ENCODE results near the gene TENM3.

The TENM3 gene

GRCh38 chr4:182291597-182292270 is 48.5 kb downstream of the TENM3 start:
- DNase-seq: no peak

- no peak for DNase-seq
These were observed 49.4 kb downstream of the TENM3 start for GRCh38 chr4:182292612-182293011.

GRCh38 chr4:182293691-182294255 is 50.6 kb downstream of the TENM3 start:
- no peak for DNase-seq

- no peak for DNase-seq
These were observed 51.2 kb downstream of the TENM3 start for GRCh38 chr4:182294451-182294850.

GRCh38 chr4:182297659-182298058 is 54.5 kb downstream of the TENM3 start:
- DNase-seq: no peak

GRCh38 chr4:182301736-182302135 is 58.5 kb downstream of the TENM3 start:
- no peak for DNase-seq

- no peak for DNase-seq
These were observed 60.6 kb downstream of the TENM3 start for GRCh38 chr4:182303847-182304246.

GRCh38 chr4:182306792-182307507 is 63.7 kb downstream of the TENM3 start:
- peak; percentile 18 for DNase-seq

- peak; percentile 90 for DNase-seq
These were observed 64.5 kb downstream of the TENM3 start for GRCh38 chr4:182307746-182308145.

GRCh38 chr4:182309877-182310276 is 66.7 kb downstream of the TENM3 start:
- DNase-seq: no peak

- no peak for DNase-seq
These were observed 67.1 kb downstream of the TENM3 start for GRCh38 chr4:182310316-182310715.

- DNase-seq: no peak
These were observed 67.8 kb downstream of the TENM3 start for GRCh38 chr4:182310962-182311361.

- DNase-seq: no peak
These were observed 71.3 kb downstream of the TENM3 start for GRCh38 chr4:182314537-182314936.

GRCh38 chr4:182318256-182318655 is 75.1 kb downstream of the TENM3 start:
- DNase-seq: no peak

GRCh38 chr4:182320092-182320491 is 76.9 kb downstream of the TENM3 start:
- DNase-seq: no peak

GRCh38 chr4:182320580-182320979 is 77.4 kb downstream of the TENM3 start:
- DNase-seq: no peak

- no peak for DNase-seq
These were observed 81.1 kb downstream of the TENM3 start for GRCh38 chr4:182324282-182324681.

- DNase-seq: no peak
These were observed 82.2 kb downstream of the TENM3 start for GRCh38 chr4:182325397-182325796.

- no peak for DNase-seq
These were observed 82.7 kb downstream of the TENM3 start for GRCh38 chr4:182325848-182326255.

- no peak for DNase-seq
These were observed 85.3 kb downstream of the TENM3 start for GRCh38 chr4:182328505-182328904.

GRCh38 chr4:182337366-182337765 is 94.2 kb downstream of the TENM3 start:
- DNase-seq: no peak

- no peak for DNase-seq
These were observed 94.9 kb downstream of the TENM3 start for GRCh38 chr4:182338063-182338462.

GRCh38 chr4:182338746-182339145 is 95.5 kb downstream of the TENM3 start:
- no peak for DNase-seq

GRCh38 chr4:182339221-182339641 is 96.0 kb downstream of the TENM3 start:
- DNase-seq: no peak
